Right hindlimb (tissue), 1 donor: ENCODE measurements around the gene SLC2A10.

ENCODE experiments used
- DNase-seq: peaks from one replicate; pipeline ENCODE4 v3.0.0-alpha.2; 2018

Gene SLC2A10

DNA sequence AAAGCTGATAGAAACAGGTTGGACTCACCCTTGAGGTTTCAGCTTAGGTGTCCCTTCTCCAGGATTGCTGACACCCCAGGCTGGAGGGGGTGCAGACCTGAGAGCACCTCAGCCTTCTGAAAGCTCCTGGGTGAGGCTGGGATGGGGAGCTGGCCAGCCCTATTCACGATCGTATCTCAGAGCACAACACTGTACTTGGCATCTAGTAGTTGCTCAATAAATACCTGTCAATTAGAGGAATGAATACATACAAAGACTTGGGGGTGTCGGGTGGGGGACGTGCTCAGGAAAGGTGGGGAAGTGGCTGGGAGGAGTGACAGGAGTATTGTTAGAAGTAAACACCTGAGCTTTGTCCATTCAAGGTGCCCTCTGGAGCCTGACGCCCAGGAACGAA lies 61.7 kb downstream of the SLC2A10 start:
- DNase-seq, result no peak

DNA sequence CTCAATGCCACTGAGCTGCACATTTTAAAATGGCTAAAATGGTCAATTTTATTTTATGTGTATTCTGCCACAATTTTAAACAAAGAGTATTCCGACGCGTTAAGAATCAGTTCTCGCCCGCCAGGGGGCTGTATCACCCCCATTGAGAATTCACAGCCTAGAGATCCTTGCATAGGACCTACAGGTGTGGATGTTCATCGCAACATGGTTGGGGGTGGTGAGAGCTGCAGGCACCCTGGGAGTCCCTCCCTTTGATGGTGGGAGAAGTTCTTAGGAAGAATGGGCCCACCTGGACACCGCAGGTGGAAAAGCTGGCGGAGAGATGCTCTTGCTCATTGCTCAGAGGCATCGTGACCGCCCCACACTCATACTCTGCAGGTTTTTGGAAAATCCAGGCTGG lies 63.5 kb downstream of the SLC2A10 start:
- no peak for DNase-seq

DNA sequence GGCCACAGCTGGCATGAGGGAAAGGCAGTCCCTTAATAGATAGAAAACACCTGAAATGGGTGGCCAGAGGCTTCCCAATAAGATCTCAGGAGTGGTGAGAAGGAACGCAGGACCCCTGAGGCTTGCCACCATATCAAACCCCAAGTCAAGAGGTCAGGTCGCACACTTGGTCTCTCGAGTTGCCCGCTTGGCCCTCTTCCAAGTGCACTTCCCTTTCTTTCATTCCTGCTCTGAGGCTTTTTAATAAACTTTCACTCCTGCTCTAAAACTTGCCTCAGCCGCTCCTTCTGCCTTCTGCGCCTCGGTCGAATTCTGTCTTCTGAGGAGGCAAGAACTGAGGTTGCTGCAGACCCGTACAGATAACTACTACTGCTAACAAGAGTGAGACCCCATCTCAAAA lies 64.2 kb downstream of the SLC2A10 start:
- DNase-seq, result no peak

DNA sequence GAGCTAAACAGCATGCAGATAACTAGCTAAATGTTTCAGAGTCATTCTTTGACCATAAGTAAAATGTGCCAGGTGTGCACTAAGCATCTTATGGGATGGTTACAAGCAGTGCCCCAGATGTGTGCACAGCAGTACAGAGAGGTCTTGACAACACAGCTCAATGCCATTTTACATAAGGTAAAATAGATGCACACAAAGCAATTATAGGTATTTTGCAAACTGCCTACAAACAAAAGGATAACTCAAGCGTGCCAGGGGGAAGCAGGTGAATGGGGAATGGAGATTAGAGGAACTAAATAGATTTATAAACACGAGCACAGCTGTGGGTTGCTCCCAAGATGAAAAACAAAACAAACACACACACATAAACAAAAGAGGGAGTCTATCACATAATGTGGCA lies 64.8 kb downstream of the SLC2A10 start:
- no peak for DNase-seq

DNA sequence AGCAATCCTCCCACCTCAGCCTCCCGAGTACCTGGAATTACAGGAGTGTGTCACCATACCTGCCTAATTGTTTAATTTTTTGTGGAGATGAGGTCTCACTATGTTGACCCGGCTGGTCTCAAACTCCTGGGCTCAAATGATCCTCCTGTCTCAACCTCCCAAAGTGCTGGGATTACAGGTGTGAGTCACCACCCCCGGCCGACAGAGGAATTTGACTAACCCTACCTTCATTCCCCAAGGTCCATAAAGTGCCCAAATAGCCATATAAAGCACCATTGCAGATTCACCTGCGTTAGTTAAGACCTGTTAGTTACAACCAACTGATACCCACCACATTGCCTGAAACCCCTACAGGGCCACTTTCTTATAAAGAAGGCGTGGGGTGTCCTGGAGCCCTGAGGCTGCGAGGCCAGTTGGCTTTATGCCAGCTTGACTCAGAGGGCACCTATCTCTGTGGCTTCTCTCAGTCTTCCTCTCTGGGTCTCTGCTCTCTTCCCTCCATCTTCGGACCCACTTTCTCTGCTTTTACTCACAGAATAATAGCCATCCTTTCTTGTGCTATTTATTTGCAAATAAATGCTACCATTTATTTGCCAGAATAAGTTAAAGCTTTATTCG lies 65.6 kb downstream of the SLC2A10 start:
- no peak for DNase-seq

DNA sequence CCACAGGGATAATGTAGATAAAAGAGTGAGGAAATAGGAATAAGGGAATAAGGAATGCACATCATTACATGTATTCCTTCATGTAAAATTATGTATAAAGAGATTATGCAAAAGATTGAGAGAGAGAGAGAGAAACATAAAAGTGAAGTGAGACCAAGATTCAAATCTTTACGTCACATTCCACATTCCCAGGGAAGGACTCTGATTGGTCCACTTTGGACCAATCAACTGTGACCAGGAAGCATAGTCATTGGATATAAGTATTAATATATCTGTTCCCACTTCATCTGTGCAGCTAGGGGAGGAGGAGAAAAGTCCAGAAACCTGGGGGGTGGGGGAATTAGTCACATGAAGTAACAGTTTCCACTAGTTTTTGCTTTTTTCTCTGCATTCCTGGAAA lies 66.4 kb downstream of the SLC2A10 start:
- no peak for DNase-seq

DNA sequence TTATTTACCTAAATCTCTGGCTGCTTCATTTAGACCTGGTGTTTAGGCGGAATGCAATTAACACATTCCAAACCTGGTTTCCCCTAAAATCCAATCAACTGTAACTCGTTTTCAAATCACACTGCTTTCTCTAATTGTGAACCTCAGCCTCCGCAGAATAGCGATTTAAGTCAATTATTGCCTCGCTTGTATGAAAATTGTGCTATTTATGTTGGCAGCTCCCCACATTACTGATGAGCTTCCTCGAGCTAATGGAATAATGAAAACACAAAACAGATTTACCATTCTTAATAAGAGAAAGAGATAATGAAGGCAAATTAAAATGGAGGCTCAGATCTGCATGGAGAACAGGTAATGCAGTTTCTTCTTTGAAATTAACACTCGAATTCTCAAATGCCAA lies 67.9 kb downstream of the SLC2A10 start:
- DNase-seq, result no peak

DNA sequence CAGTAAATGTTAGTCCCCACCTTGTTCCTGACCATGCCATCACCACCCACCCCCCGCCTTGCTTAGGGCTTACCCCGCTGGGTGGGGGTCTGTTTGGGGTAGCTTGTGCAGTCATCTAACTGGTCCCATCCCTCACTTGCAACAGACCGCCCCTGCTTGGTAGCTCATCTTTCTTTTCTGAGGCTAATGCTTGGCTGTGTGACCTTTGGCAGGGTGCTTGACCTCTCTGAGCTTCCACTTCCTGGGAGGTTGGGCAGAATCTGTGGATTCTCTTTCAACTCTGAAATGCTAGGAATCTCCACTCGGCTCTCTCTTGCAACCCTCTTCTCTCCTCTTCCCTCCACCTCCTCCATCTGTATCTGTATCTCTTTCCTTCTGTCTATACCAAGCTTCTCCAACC lies 70.4 kb downstream of the SLC2A10 start:
- DNase-seq, result no peak

DNA sequence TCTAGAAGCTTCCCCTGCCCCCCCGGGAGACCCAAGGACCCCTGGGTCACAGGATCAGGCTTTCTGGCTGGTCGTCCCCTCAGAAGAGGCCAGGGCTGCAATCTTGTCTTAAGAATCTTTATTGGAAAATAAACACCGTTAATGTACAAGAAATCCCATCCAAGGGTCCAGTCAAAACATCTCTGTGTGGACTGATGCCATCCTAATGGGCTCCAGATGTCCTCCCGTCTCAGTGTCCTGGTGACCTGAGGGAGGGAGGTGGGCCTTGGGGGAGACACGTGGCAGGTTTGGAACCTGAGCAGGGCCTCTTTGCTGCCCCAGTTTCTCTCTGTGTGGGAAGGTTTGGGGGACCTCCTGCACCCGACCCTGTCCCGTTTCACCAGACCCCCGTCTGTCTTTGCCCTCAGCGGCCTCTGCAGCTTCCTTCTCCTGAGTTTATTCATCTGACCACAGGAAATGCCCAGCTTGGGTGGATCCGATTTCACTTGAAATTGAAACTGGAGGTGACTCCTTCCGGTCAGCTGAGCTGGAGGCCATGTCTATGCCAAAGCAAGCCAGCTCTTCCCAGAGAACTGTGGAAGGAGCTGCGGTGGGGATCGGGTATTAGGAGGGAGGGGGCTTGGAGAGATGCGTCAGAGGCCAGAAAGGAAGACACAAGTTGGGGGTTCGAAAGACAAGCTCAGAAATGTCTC lies 75.1 kb downstream of the SLC2A10 start:
- DNase-seq, result peak; percentile 40
